HG02884 (cell line): ENCODE measurements around the gene GALC.

Source experiments
- ATAC-seq: cut with Tn5 transposase; IDR thresholded peaks from one replicate; pipeline ENCODE4 v1.9.1; 2021; ENCODE audit warnings: mild to moderate bottlenecking, moderate library complexity; ENCODE audit not compliant: unreplicated experiment

The GALC gene

GRCh38 chr14:87960013-87960787, 32.8 kb downstream of the GALC start:
- no peak for ATAC-seq

- no peak for ATAC-seq
Observed at GRCh38 chr14:87955501-87955900, 37.5 kb downstream of the GALC start.

- ATAC-seq: peak; percentile 89
Observed at GRCh38 chr14:87952307-87953094, 40.5 kb downstream of the GALC start.

GRCh38 chr14:87944987-87945604, 47.9 kb downstream of the GALC start:
- no peak for ATAC-seq

GRCh38 chr14:87940894-87941293, 52.1 kb downstream of the GALC start:
- ATAC-seq: peak; percentile 37

GRCh38 chr14:87940382-87940781, 52.6 kb downstream of the GALC start:
- ATAC-seq: peak; percentile 97

GRCh38 chr14:87935886-87936285, 57.1 kb downstream of the GALC start:
- no peak for ATAC-seq

GRCh38 chr14:87935081-87935828, 57.7 kb downstream of the GALC start:
- no peak for ATAC-seq

GRCh38 chr14:87934185-87934584, 58.8 kb downstream of the GALC start:
- ATAC-seq: peak; percentile 45

GRCh38 chr14:87916886-87917275, 76.1 kb downstream of the GALC start:
- no peak for ATAC-seq

GRCh38 chr14:87916103-87916885, 76.7 kb downstream of the GALC start:
- ATAC-seq: no peak

- ATAC-seq: no peak
Observed at GRCh38 chr14:87908550-87908949, 84.4 kb downstream of the GALC start.

- no peak for ATAC-seq
Observed at GRCh38 chr14:87901652-87902051, 91.3 kb downstream of the GALC start.

GRCh38 chr14:87901236-87901635, 91.7 kb downstream of the GALC start:
- no peak for ATAC-seq

GRCh38 chr14:87899228-87899627, 93.8 kb downstream of the GALC start:
- no peak for ATAC-seq

- ATAC-seq: no peak
Observed at GRCh38 chr14:87898301-87898700, 94.7 kb downstream of the GALC start.

- ATAC-seq: peak; percentile 75
Observed at GRCh38 chr14:87896393-87897380, 96.3 kb downstream of the GALC start.

- no peak for ATAC-seq
Observed at GRCh38 chr14:87894920-87895319, 98.1 kb downstream of the GALC start.

- no peak for ATAC-seq
Observed at GRCh38 chr14:87892763-87893162, 100.2 kb downstream of the GALC start.
